PC-3 (cell line): ENCODE measurements around the gene TBX10. TPM values are rescaled to one million over a fixed set of nuclear protein-coding genes. Genes with fewer than 3 reads are reported as not detected.

Experiments
- ATAC-seq: fragments of 200-7000 bp; cut with Tn5 transposase; 2 replicates; pipeline ENCODE4 v1.9.1; 2020; ENCODE audit warnings: mild to moderate bottlenecking, moderate library complexity
- BruUV-seq: library from RNA; stranded (reverse); fragments of 400-500 nt; replicated peaks from 2 replicates; lab custom pipeline; 2021; lab: Mats Ljungman, UMichigan
- CTCF ChIA-PET: fragments of 300-600 bp; sonication (Branson Sonifier 250); formaldehyde crosslinking; loops from one replicate; lab custom pipeline; 2022; ENCODE audit warnings: antibody characterized with exemption; lab: Charles Lee
- POLR2A ChIA-PET: fragments of 300-600 bp; sonication (Branson Sonifier 250); formaldehyde crosslinking; loops from one replicate; lab custom pipeline; 2022; ENCODE audit warnings: antibody characterized with exemption; ENCODE audit not compliant: unreplicated experiment; lab: Charles Lee
- DNase-seq: peaks from one replicate; pipeline ENCODE4 v3.0.0-alpha.2; 2015
- H2AFZ ChIP-seq: fragments of 300-600 bp; sonication (generic); 2 replicates; pipeline ENCODE4 v1.6.0; 2016; ENCODE audit warnings: antibody characterized with exemption, low read length
- H3F3A ChIP-seq: fragments of 300-600 bp; sonication (generic); one replicate; pipeline ENCODE4 v1.6.0; 2017; ENCODE audit warnings: antibody characterized with exemption, low read length, control low read depth, mild to moderate bottlenecking; ENCODE audit not compliant: unreplicated experiment
- H3K27ac ChIP-seq: fragments of 300-600 bp; sonication (generic); 2 replicates; pipeline ENCODE4 v1.5.1; 2016; ENCODE audit warnings: mild to moderate bottlenecking, low read length
- H3K27me3 ChIP-seq: fragments of 300-600 bp; sonication (generic); 2 replicates; pipeline ENCODE4 v1.6.1; 2016; ENCODE audit warnings: low read length, mixed read lengths
- H3K36me3 ChIP-seq: fragments of 300-600 bp; sonication (generic); 2 replicates; pipeline ENCODE4 v1.6.1; 2016; ENCODE audit warnings: low read depth, mixed run types, low read length, mixed read lengths
- H3K4me1 ChIP-seq: fragments of 300-600 bp; sonication (generic); 2 replicates; pipeline ENCODE4 v1.5.1; 2016; ENCODE audit warnings: low read length; ENCODE audit not compliant: insufficient read depth
- H3K4me2 ChIP-seq: fragments of 300-600 bp; sonication (generic); 2 replicates; pipeline ENCODE4 v1.6.0; 2016; ENCODE audit warnings: low read length
- H3K4me3 ChIP-seq: fragments of 300-600 bp; sonication (generic); 2 replicates; pipeline ENCODE4 v1.5.1; 2016; ENCODE audit warnings: mild to moderate bottlenecking, low read length, mixed read lengths
- H3K79me2 ChIP-seq: fragments of 300-600 bp; sonication (generic); 2 replicates; pipeline ENCODE4 v1.6.1; 2017; ENCODE audit warnings: low read length, mixed read lengths
- H3K9ac ChIP-seq: fragments of 300-600 bp; sonication (generic); 2 replicates; pipeline ENCODE4 v1.6.0; 2016; ENCODE audit warnings: mild to moderate bottlenecking, low read length
- H3K9me2 ChIP-seq: fragments of 300-600 bp; sonication (generic); replicated peaks from 2 replicates; pipeline ENCODE4 v1.6.1; 2016; ENCODE audit warnings: mixed run types, low read length, mixed read lengths
- H3K9me3 ChIP-seq: fragments of 300-600 bp; sonication (generic); 2 replicates; pipeline ENCODE4 v1.6.1; 2016; ENCODE audit warnings: low read length, mixed read lengths
- H4K20me1 ChIP-seq: fragments of 300-600 bp; sonication (generic); 2 replicates; pipeline ENCODE4 v1.6.1; 2016; ENCODE audit warnings: low read length, mixed read lengths
- EZH2 ChIP-seq: fragments of 300-600 bp; sonication (generic); IDR thresholded peaks from one replicate; pipeline ENCODE4 v1.6.1; 2017; ENCODE audit warnings: antibody characterized with exemption, mild to moderate bottlenecking, low read length; ENCODE audit not compliant: unreplicated experiment
- EZH2phosphoT487 ChIP-seq: fragments of 300-600 bp; sonication (generic); IDR thresholded peaks from 2 replicates; pipeline ENCODE4 v1.6.1; 2018; ENCODE audit warnings: mild to moderate bottlenecking, antibody characterized with exemption, low read length, borderline replicate concordance
- intact Hi-C: fragments of 100-400 bp; cut with micrococcal nuclease; formaldehyde crosslinking; loops from 2 replicates; pipeline ENCODE4 v1.9.0; 2023
- total RNA-seq: library from RNA; depleted of rRNA; stranded (reverse); fragments of >200 nt; gene quantifications from 2 replicates; pipeline ENCODE4 v1.2.3, GENCODE V29; 2014
- TF ChIP-seq, protein P1 (sequence below): fragments of 300-600 bp; sonication (generic); conservative IDR thresholded peaks from 2 replicates; pipeline ENCODE4 v1.5.1; 2017; ENCODE audit warnings: antibody characterized with exemption, low read depth, mild to moderate bottlenecking, low read length

TBX10 gene
- total RNA-seq, 1 experiment from 2014 or later: not detected

- DNase-seq: no peak
- H3K4me1 ChIP-seq: peaks cover 20% of the 10 kb centered on the region
- no peaks in the 10 kb centered on the region for H3K36me3 ChIP-seq
- H2AFZ ChIP-seq: no peak overlapping the region
- H3K79me2 ChIP-seq: no peaks in the 10 kb centered on the region
- no peak overlapping the region for H3K4me2 ChIP-seq
- H3K27me3 ChIP-seq: no peaks in the 10 kb centered on the region
- TF ChIP-seq, protein P1, sequence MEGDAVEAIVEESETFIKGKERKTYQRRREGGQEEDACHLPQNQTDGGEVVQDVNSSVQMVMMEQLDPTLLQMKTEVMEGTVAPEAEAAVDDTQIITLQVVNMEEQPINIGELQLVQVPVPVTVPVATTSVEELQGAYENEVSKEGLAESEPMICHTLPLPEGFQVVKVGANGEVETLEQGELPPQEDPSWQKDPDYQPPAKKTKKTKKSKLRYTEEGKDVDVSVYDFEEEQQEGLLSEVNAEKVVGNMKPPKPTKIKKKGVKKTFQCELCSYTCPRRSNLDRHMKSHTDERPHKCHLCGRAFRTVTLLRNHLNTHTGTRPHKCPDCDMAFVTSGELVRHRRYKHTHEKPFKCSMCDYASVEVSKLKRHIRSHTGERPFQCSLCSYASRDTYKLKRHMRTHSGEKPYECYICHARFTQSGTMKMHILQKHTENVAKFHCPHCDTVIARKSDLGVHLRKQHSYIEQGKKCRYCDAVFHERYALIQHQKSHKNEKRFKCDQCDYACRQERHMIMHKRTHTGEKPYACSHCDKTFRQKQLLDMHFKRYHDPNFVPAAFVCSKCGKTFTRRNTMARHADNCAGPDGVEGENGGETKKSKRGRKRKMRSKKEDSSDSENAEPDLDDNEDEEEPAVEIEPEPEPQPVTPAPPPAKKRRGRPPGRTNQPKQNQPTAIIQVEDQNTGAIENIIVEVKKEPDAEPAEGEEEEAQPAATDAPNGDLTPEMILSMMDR: no peak
- TF ChIP-seq EZH2 (no peak), EZH2phosphoT487 (no peak)
- CTCF ChIA-PET: no interaction called here
- ATAC-seq: no peak
- POLR2A ChIA-PET: no interaction called here
- H4K20me1 ChIP-seq: no peaks in the 10 kb centered on the region
- no peaks in the 10 kb centered on the region for H3K9me2 ChIP-seq
- no peaks in the 10 kb centered on the region for H3F3A ChIP-seq
- BruUV-seq: no TSS peak
- intact Hi-C loops: no loop called here
- H3K27ac ChIP-seq: no peak overlapping the region
- H3K9me3 ChIP-seq: no peaks in the 10 kb centered on the region
- no peak overlapping the region for H3K4me3 ChIP-seq
- no peak overlapping the region for H3K9ac ChIP-seq
These were observed 31.6 kb upstream of the TBX10 start for GRCh38 chr11:67671211-67671520.

- POLR2A ChIA-PET: no interaction called here
- Histone ChIP-seq H3K27ac (no peak overlapping the region), H3K27me3 (no peaks in the 10 kb centered on the region), H3K79me2 (no peaks in the 10 kb centered on the region), H3F3A (no peaks in the 10 kb centered on the region), H3K36me3 (no peaks in the 10 kb centered on the region), H3K4me3 (no peak overlapping the region), H4K20me1 (no peaks in the 10 kb centered on the region), H3K4me1 (peaks cover 20% of the 10 kb centered on the region), H3K9ac (no peak overlapping the region), H3K9me3 (no peaks in the 10 kb centered on the region), H3K9me2 (no peaks in the 10 kb centered on the region), H3K4me2 (no peak overlapping the region), H2AFZ (no peak overlapping the region)
- no TSS peak for BruUV-seq
- ATAC-seq (no peak), DNase-seq (no peak)
- intact Hi-C loops: no loop called here
- TF ChIP-seq EZH2: no peak
- TF ChIP-seq EZH2phosphoT487: no peak
- TF ChIP-seq, protein P1: no peak
- CTCF ChIA-PET: no interaction called here
These were observed 31.0 kb upstream of the TBX10 start for GRCh38 chr11:67670316-67671210.

DNA sequence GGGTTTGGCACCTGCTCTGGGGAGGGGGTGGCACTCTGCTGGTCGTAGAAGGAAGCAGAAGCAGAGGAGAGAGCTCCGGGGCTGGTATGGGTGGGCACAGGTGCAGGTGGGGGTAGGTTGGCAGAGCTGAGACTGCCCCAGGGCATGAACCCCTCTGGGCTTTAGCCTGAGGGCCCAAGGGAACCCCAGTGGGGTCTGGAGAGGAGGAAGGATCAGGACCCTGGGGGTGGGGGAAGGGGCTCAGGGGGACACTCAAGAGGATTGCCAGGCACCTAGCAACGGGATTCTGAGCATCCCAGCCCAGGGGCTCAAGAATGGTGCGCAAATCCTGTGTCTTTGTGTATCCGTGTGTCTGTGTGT lies 28.6 kb upstream of the TBX10 start:
- POLR2A ChIA-PET: interaction anchor here (0.7 kb wide), 1 partner anchor 8 kb away, joined by 4 read pairs; no protein-coding TSS in a partner anchor
- no TSS peak for BruUV-seq

More for the DNA sequence above, 28.6 kb upstream of the TBX10 start:
- no peak overlapping the region for H2AFZ ChIP-seq
- no peak overlapping the region for H3K4me3 ChIP-seq
- intact Hi-C loops: no loop called here
- no peaks in the 10 kb centered on the region for H3F3A ChIP-seq
- TF ChIP-seq, protein P1: no peak
- TF ChIP-seq EZH2 (no peak), EZH2phosphoT487 (no peak)
- CTCF ChIA-PET: no interaction called here
- H3K9me2 ChIP-seq: no peaks in the 10 kb centered on the region
- H3K79me2 ChIP-seq: no peaks in the 10 kb centered on the region
- H3K36me3 ChIP-seq: no peaks in the 10 kb centered on the region
- ATAC-seq (no peak), DNase-seq (no peak)
- H3K4me2 ChIP-seq: no peak overlapping the region
- no peaks in the 10 kb centered on the region for H3K4me1 ChIP-seq
- H3K9ac ChIP-seq: no peak overlapping the region
- H4K20me1 ChIP-seq: no peaks in the 10 kb centered on the region
- H3K9me3 ChIP-seq: no peaks in the 10 kb centered on the region
- no peak overlapping the region for H3K27ac ChIP-seq
- no peaks in the 10 kb centered on the region for H3K27me3 ChIP-seq
